ACHN (cell line): ENCODE data around the gene ZNF155.
A peak's percentile ranks its signal among the peaks of the same experiment; 100 is the strongest.

ENCODE experiments used
- DNase-seq: peaks from one replicate; pipeline ENCODE4 v3.0.0-alpha.2; 2015
- in situ Hi-C: cut with HindIII; loops from 2 replicates; pipeline ENCODE4 v1.10.0; 2017; ENCODE audit warnings: low sequenced_read_pairs, low pct_ligation_motif_present, low pct_unique_long_range_greater_than_20kb

ZNF155 gene

DNA sequence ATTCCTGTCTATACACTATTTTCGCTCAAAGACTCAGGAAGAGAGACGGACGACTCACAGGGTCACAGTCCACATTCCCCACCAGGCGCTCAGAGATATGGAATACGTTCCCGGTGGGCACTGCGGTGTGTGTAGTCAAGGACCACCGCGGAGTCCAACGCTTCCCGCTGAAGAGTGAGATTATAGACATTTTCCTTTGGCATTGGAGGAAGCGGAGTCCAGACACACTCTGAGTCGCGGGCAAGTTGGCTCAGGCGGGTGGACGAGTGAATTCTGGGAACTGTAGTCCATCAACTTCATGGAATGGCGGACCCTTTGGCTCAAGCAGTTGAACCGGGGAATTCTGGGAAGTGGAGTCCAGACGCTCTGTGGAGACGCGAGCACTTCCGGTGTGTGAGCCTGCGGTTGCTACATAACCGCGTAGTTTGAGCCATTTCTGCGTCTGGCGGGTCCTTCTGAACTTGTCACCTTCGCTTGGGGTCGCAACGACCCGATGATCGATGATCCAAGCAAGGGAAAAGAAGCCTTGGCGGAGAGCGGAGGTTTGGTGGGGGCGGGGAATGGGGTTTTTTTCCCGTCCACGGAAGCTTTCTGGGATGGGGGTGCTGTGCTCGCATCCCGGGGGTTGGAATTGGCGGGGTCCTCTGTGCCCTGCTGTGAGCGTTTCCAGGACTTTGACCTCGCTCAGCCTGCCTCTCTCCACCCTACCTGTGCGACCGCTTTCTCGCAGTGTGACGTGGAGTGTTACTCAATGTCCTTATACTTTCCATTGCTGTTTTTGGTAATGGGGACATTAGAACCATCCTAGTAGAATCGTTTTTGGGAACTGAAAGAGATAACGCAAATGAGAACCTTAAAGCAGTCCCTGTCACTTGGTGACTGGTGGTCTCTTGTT, 18.8 kb downstream of the ZNF155 start, which contains the start of gene ZNF230:
Gene ZNF230, plus strand, starts transcription at position 392 of the 895 bp plus-strand sequence. CDS start 4,122 bp downstream, outside the sequence.
- in situ Hi-C loops: no loop called here
- DNase-seq: peak; percentile 94

DNA sequence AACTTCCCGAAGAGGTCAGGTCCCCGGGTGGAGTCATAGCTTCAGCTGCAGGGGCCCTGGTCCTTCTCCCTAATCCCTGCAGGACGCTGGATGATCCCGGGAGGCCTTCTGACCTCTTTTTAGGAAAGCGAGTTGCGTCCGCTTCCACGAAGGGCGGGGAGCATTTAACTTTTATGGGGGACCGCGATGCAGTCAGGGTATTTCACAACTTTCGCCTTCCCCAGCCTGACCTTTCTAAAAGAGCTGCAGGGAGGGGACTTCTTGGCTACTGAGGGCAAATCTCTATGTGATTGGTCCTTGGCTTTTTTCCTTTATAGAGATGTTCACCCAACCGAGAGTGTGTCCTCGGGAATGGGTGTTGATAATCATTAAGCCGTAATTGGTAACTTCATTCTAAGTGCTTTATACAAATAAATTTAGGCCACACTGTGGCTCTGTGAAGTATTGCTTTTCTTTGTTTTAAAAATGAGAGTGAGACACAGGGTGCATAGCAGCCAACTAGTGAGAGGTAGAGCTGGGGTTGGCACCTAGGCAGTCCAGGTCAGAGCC, 19.5 kb downstream of the ZNF155 start:
- in situ Hi-C loops: no loop called here
- DNase-seq: peak; percentile 19

DNA sequence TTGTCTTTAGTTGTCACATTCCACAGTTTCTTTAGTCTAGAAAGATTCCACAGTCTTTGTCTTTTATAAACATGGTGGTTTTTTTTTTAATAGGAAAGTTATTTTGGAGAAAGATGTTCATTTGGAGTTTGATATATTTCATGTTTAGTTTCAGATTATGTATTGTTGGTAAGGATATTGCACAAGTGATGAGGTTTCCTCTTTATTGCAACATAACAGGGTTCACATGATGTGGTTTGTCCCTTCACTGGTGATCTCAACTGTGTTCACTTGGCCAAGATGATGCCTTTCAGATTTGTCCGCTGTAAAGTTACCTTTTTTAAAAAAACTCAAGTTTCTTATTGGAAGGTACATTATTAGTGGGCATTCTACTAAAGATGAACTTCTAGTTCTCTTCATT, 22.0 kb downstream of the ZNF155 start:
- in situ Hi-C loops: no loop called here
- DNase-seq: no peak

DNA sequence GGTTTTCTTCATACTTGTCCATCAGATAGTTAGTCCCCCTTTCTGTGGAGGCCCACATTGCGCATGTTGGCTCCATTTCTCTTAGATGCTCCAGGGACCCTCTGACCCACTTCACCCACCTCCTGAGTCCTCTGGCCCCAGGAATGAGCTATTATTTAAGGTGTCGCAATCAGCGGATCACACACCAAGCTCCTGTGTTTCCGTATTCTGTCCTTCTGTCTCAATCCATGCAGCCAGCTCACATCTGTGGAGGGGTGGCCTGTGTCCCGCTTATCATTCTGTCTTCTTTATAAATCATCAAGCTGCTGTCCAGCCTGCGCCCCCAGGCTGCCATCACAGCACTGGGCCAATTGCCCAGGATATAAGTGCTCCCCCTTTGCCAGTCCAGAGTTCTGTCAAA, 23.5 kb downstream of the ZNF155 start:
- in situ Hi-C loops: no loop called here
- DNase-seq: no peak

DNA sequence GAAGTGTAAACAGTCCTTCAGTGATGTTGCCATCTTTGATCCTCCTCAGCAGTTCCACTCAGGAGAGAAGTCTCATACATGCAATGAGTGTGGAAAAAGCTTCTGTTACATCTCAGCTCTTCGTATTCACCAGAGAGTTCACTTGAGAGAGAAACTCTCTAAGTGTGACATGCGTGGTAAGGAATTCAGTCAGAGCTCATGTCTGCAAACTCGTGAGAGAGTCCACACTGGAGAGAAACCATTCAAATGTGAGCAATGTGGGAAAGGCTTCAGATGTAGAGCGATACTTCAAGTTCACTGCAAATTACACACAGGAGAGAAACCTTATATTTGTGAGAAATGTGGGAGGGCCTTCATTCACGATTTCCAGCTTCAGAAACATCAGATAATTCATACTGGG, 26.5 kb downstream of the ZNF155 start:
- in situ Hi-C loops: no loop called here
- DNase-seq: no peak

DNA sequence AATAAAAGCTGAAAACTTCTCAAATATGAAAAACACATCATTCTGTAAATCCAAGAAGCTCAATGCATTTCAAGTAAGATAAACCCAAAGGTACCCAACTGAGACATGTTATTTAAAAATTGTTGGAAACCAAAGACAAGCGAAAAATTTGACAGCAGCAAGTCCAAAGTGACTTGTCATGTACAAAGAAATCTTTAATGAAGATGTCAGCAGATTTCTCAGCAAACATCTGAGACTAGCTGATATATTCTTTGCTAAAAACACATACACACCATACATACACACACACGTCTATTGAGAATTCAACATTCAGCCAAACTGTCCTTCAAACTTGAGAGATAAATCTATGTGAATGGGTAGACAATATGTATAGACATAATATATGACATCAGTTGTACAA, 35.5 kb downstream of the ZNF155 start:
- no peak for DNase-seq
- in situ Hi-C loops: no loop called here

DNA sequence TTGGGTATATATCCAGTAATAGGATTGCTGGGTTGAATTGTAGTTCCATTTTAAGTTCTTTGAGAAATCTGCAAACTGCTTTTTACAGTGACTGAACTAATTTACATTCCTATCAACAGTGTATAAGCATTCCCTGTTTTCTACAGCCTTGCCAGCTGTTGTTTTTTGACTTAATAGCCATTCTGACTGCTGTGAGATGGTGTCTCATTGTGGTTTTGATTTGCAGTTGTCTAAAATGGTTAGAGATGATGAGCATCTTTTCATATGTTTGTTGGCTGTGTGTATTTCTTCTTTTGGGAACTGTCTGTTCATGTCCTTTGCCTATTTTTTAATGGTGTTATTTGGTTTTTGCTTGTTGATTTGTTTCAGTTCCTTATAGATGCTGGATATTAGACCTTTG, 37.2 kb downstream of the ZNF155 start:
- in situ Hi-C loops: no loop called here
- no peak for DNase-seq

DNA sequence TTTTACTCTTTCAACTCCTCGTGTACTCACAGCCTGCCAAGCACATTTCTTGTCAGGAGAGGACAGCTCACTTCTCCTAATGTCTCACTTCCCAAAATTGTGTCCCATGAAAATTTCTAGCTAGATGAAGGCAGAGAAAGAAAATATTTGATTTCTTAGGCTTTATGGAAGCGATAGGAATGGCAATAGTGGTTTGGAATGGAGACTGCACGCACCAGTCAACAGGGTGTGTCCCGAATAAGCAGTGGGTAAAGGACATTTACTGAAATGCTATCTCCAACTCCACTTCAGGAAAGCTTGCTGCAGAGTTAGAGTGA, 40.9 kb downstream of the ZNF155 start:
- no peak for DNase-seq
- in situ Hi-C loops: no loop called here

DNA sequence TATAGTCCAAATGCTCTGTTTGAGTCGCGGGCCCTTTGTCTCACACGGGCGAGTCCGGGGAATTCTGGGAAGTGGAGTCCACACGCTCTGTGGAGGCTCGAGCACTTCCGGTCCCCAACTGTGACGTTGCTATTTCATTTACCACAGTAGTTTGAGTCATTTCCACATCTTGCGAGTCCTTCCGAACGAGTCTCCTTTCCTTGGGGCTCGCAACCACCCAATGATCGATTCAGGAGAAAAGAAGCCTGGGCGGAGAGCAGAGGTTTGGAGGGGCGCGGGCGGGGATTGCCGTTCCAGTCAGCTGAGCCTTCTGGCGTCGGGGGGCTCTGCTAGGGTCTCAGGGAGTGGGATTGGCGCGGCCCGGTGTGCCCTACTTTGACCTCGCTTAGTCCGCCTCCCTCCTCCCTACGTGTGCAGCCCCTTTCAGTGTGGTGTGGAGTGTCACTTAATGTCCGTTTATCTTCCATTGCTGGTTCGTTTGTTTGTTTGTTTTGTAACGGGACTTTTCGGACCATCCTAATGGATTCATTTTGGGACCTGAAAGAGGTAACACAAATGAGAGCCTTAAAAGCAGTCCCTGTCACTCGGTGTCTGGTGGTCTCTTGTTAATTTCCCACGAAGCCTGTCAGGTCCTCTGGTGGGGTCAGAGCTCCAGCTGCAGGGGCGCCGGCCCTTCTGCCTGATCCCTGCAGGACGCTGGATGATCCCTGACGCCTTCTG, 41.4 kb downstream of the ZNF155 start, which contains the start of gene ZNF222:
Gene ZNF222, plus strand, starts transcription at position 163 of the 720 bp plus-strand sequence. Its CDS starts 58 bp downstream, at position 221.
- in situ Hi-C loops: no loop called here
- DNase-seq: peak; percentile 84

DNA sequence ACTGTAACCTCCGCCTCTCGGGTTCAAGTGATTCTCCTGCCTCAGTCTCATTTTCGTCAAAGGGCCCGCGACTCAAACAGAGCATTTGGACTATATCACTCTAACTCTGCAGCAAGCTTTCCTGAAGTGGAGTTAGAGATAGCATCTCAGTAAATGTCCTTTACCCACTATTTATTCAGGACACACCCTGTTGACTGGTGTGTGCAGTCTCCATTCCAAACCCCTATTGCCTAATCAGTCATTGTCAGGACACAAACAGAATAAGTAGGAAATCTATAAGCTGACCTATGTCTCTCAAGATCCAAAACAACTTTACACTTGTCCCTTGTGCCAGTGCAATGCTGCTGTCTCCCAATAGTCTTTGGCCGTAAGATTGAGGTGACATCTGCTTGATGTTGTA, 42.6 kb downstream of the ZNF155 start:
- DNase-seq: no peak
- in situ Hi-C loops: no loop called here

DNA sequence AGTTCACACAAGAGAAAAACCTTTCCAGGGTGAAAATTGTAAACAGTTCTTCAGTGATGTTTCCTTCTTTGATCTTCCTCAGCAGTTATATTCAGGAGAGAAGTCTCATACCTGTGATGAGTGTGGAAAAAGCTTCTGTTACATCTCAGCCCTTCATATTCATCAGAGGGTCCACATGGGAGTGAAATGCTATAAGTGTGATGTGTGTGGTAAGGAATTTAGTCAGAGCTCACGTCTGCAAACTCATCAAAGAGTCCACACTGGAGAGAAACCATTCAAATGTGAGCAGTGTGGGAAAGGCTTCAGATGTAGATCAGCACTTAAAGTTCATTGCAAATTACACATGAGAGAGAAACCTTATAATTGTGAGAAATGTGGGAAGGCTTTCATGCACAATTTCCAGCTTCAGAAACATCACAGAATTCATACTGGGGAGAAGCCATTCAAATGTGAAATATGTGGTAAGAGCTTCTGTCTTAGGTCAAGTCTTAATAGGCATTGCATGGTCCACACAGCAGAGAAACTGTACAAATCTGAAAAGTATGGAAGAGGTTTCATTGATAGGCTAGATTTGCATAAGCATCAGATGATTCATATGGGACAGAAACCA, 48.1 kb downstream of the ZNF155 start:
- in situ Hi-C loops: no loop called here
- no peak for DNase-seq

DNA sequence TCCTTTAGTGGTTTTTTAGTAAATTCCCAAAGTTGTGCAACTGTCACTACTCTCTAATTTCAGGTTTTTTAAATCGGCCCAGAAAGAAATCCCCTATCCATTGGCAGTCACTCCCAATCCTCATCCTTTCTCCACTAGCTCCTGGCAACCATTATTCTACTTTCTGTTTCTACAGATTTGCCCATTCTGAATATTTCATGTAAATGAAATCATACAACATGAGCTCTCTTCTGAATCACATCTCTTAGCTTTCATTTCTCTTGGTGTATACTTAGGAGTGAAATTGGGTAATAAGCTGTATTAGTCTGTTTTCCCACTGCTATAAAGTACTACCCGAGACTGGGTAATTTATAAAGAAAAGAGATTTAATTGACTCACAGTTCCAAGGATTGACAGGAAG, 58.2 kb downstream of the ZNF155 start:
- in situ Hi-C loops: no loop called here
- no peak for DNase-seq
